ENCODE results near the gene PLEKHG3. TPM values are rescaled to one million over a fixed set of nuclear protein-coding genes. Genes with fewer than 3 reads are reported as not detected.
"Not testable (repeated sequence)": the region's sequence is repeated elsewhere in the genome, so short reads cannot be mapped to it uniquely, and the experiment has no call there.

Gene PLEKHG3
- 11.2 and 12.3 TPM in 2 replicates for total RNA-seq (2014; rRNA removed; shearing (Covaris generic))

- DNase-seq (ENCODE audit: low spot score) = peak; percentile 53
Measured at GRCh38 chr14:64704143-64704742, at the start of gene PLEKHG3. TSS of gene PLEKHG3 (plus strand) at chr14:64704424. CDS start at chr14:64727632, 23,208 bp downstream.

GRCh38 chr14:64654901-64655300 lies 49.3 kb upstream of the PLEKHG3 start:
- no peak for DNase-seq (ENCODE audit: low spot score)

GRCh38 chr14:64656986-64657385 lies 47.2 kb upstream of the PLEKHG3 start:
- no peak for DNase-seq (ENCODE audit: low spot score)

DNA sequence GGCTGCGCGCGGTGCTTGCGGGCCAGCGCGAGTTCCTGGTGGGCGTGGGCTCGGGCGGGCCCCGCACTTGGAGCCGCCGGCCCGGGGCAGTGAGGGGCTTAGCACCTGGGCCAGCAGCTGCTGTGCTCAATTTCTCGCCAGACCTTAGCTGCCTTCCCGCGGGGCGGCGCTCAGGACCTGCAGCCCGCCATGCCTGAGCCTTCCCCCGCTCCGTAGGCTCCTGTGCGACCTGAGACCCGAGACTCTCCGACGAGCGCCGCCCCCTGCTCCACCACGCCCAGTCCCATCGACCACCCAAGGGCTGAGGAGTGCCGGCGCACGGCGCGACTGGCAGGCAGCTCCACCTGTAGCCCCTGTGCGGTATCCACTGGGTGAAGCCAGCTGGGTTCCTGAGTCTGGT lies 46.0 kb upstream of the PLEKHG3 start:
- no peak for DNase-seq (ENCODE audit: low spot score)

GRCh38 chr14:64658700-64659264 lies 45.4 kb upstream of the PLEKHG3 start:
- DNase-seq (ENCODE audit: low spot score) = not testable (repeated sequence)

DNA sequence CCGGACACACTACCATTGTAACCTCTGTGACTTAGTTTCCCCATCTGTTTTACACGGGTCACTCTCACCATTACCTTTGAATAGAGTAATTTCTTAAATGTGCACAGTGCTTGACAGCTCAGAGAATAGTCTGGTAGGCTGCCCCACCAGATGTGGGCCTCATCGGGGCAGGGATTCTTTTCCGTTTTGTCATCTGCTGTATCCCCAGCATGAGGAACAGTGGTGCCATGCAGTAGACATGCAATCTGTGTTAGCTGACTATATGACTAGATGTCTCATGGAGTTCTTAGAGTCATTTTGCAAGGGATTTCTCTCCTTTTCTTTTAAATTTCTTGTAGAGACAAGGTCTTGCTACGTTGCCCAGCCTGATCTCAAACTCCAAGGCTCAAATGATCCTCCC lies 44.9 kb upstream of the PLEKHG3 start:
- DNase-seq (ENCODE audit: low spot score) = no peak

- peak; percentile 74 for DNase-seq (ENCODE audit: low spot score)
Measured at GRCh38 chr14:64663174-64663573, 41.0 kb upstream of the PLEKHG3 start.

- DNase-seq (ENCODE audit: low spot score) = peak; percentile 40
Measured at GRCh38 chr14:64671591-64671990, 32.6 kb upstream of the PLEKHG3 start.

GRCh38 chr14:64673316-64673715 lies 30.9 kb upstream of the PLEKHG3 start:
- DNase-seq (ENCODE audit: low spot score) = no peak

GRCh38 chr14:64673748-64674147 lies 30.5 kb upstream of the PLEKHG3 start:
- DNase-seq (ENCODE audit: low spot score) = peak; percentile 76

- DNase-seq (ENCODE audit: low spot score) = no peak
Measured at GRCh38 chr14:64674829-64675228, 29.4 kb upstream of the PLEKHG3 start.

GRCh38 chr14:64675312-64675711 lies 28.9 kb upstream of the PLEKHG3 start:
- DNase-seq (ENCODE audit: low spot score) = no peak

DNA sequence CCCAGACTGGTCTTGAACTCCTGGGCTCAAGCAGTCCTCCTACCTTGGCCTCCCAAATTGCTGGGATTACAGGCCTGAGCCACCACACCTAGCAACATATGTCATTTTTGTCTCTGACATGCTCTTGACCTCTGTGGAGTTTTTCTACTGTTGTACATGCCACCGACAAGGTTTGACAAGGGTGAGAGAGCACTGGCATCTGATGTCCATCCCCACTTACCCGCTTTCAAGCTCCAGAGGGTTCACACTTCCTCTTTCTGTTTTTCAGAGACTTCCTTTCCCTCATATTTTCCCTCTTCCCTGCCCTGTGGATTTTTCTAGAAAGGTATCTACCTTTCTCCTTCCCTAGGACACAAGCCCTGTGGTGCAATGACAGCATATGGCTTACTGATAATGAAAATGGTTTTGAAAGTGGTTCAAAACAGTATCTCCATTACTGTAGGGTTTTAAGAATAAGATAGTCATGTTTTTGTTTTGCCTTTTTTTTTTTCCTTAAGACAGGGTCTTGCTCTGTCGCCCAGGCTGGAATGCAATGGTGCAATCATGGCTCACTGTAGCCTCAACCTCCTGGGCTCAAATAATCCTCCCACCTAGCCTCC lies 27.7 kb upstream of the PLEKHG3 start:
- no peak for DNase-seq (ENCODE audit: low spot score)

DNA sequence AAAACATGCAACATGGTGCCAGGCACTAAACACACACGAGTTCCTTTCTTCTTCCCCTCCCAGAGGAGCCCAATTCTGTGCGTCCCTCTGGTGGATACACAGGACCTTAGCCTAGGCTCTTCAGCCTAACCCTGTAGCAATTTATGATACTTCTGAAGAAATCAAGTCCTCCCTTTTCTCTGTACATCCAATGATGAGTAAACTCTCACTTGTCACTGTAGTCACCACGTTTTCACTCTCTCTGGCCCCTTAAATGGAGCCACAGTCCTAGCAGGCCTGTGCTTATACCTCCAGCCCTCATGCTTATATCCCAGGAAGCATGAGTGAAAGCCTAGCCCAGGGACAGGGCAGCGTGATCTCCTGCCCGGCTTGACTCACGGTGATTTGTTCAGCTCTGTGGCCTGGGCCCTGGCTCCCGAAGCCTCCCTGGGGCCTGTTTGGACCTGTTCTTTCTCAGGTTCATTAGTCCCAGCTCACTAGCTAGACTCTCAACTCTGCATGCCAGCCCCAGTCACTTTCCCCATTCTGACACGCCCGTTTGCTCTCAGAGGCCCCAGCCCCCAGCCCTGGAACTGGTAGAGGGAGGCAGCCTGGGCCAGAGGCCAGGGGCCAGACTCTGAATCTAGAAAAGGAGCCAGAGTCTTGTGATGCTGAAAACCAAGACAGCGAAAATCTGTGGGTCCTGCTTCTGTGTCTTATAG lies 24.1 kb upstream of the PLEKHG3 start:
- no peak for DNase-seq (ENCODE audit: low spot score)

DNA sequence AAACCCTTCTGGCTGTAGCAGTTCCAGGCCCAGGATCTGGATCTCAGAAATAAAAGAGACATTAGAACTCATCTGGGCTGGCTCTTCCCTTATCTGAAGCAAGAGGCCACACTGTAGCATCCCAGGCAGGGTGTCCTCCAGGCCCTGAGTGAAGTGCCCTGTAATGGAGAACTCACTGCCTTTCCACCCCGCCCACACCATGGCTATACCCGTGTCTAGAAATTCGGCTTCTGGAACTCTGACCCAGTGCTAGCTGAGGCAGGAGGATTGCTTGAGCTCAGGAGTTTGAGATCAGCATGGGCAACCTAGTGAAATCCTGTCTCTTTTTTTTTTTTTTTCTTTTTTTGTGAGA lies 23.5 kb upstream of the PLEKHG3 start:
- DNase-seq (ENCODE audit: low spot score) = no peak

DNA sequence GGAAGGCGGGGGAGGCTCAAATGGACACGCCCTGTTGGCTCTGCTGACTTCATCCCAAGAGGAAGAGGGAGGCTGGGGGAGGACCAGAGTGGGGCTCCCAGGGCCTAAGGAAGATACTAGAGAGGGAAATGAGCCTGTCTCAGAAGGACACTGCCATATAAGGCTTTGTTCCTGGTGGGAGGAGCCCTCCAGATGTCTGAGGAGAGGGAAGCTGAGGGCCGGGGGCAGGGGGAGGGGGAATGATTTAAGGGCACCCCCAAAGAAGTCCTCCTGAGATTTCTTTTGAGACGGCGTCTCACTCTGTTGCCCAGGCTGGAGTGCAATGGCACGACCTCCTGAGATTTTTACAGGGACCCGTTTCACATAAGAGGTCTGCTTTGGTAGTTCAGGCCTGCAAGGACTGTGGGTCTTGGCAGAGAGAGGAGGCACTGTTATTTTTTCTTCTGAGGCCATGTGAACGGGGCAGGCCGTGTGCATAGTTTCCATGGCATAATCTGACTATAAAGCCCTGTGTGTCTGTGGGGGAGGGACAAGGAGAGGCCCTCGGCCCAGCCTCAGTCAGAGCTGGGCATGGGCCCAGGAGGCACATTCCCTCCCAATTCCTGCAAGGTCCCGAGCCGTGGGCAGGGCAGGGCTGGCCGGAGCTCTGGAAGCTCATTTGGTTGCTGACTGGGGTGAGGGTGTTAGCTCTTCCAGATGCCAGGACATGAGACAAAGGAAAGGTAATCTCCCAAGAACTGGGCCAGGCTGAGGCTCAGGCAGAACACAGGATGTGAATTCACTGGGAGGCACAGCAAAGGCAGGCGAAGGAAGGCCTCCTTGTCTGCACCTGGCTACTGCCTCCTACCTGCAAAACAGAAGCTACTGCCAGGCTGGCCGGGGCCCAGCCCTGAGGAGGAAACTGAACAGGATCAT lies 22.2 kb upstream of the PLEKHG3 start:
- DNase-seq (ENCODE audit: low spot score) = peak; percentile 40

DNA sequence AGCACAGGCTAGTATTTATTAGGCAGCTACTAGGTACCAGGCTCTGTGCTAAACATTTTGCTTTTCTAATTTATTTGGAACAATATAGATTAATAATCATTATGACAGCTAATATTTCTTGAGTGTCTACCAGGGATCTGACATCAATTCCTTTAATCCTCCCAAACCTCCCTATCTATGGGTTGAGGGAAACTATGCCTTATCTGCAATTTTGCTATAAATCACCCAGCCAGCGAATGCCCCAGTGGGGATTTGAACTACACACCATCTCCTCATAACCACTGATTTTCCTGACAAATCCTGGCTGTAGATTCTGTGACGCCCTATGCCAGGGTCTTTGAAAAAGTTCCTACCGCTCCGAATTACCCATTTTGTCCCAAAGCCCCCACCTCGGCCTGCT lies 21.4 kb upstream of the PLEKHG3 start:
- DNase-seq (ENCODE audit: low spot score) = no peak

DNA sequence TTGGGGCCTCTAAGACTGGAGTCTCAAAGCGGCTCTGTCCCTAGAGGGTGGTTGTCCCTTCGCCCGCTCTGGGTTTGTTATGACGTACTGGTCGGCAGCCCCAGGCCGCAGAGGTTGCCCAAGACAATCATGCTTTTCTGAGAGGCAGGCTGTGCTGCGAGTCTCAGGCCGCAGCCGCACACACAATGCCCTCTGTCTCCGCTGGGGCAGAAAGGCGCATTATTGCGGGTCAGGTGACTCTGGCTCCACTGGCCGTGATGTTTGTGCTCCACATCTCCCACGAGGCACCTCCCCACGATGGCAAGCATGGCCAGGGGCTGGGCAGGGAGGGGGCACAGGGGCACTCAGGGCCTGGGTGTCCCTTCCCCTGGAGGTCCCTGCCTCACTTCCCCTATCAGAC lies 21.0 kb upstream of the PLEKHG3 start:
- no peak for DNase-seq (ENCODE audit: low spot score)

- DNase-seq (ENCODE audit: low spot score) = no peak
Measured at GRCh38 chr14:64684091-64684490, 20.1 kb upstream of the PLEKHG3 start.

- no peak for DNase-seq (ENCODE audit: low spot score)
Measured at GRCh38 chr14:64685371-64686281, 18.6 kb upstream of the PLEKHG3 start.

- no peak for DNase-seq (ENCODE audit: low spot score)
Measured at GRCh38 chr14:64686282-64686615, 18.0 kb upstream of the PLEKHG3 start.
